Measurements from ENCODE around the gene NFKB2.

The NFKB2 gene

GRCh38 chr10:102408728-102409603, 13.5 kb downstream of the NFKB2 start:
- DNase-seq = peak; percentile 73 to 74

GRCh38 chr10:102409604-102410428, 14.3 kb downstream of the NFKB2 start:
- DNase-seq = no peak

GRCh38 chr10:102410429-102411073, 15.0 kb downstream of the NFKB2 start:
- DNase-seq = peak; percentile 41 to 53

GRCh38 chr10:102411341-102412255, 16.1 kb downstream of the NFKB2 start:
- DNase-seq = no peak

GRCh38 chr10:102412293-102412692, 16.8 kb downstream of the NFKB2 start:
- DNase-seq = no peak

- peak; percentile 46 to 58 for DNase-seq
Observed at GRCh38 chr10:102413053-102413705, 17.7 kb downstream of the NFKB2 start.

GRCh38 chr10:102413806-102414561, 18.5 kb downstream of the NFKB2 start:
- DNase-seq = no peak

- no peak for DNase-seq
Observed at GRCh38 chr10:102414749-102415148, 19.2 kb downstream of the NFKB2 start.

GRCh38 chr10:102416283-102416682, 20.8 kb downstream of the NFKB2 start:
- DNase-seq = no peak

- DNase-seq = no peak
Observed at GRCh38 chr10:102416695-102417094, 21.2 kb downstream of the NFKB2 start.

GRCh38 chr10:102418622-102419268, 23.2 kb downstream of the NFKB2 start, which contains the start of gene PSD:
Gene PSD (minus strand): TSS chr10:102418785. CDS start chr10:102417038, 1,747 bp downstream.
- no peak for DNase-seq

- DNase-seq = peak; percentile 58 to 69
Observed at GRCh38 chr10:102419269-102420180, 24.0 kb downstream of the NFKB2 start.

- no peak for DNase-seq
Observed at GRCh38 chr10:102420181-102420713, 24.7 kb downstream of the NFKB2 start.

GRCh38 chr10:102420714-102421506, 25.4 kb downstream of the NFKB2 start, which contains the start of gene FBXL15:
Gene FBXL15 (plus strand): TSS chr10:102420836. CDS start chr10:102421130, 294 bp downstream.
- DNase-seq = peak; percentile 96 to 97

- no peak for DNase-seq
Observed at GRCh38 chr10:102421507-102421756, 25.9 kb downstream of the NFKB2 start.

GRCh38 chr10:102421757-102422512, 26.4 kb downstream of the NFKB2 start:
- peak in 1 of 2 donors; percentile 26 for DNase-seq

- DNase-seq = peak; percentile 54 to 67
Observed at GRCh38 chr10:102422545-102423129, 27.1 kb downstream of the NFKB2 start.
